ENCODE results near the gene ANXA2.
"Not testable (repeated sequence)": the region's sequence is repeated elsewhere in the genome, so short reads cannot be mapped to it uniquely, and the experiment has no call there.

Gene ANXA2

DNA sequence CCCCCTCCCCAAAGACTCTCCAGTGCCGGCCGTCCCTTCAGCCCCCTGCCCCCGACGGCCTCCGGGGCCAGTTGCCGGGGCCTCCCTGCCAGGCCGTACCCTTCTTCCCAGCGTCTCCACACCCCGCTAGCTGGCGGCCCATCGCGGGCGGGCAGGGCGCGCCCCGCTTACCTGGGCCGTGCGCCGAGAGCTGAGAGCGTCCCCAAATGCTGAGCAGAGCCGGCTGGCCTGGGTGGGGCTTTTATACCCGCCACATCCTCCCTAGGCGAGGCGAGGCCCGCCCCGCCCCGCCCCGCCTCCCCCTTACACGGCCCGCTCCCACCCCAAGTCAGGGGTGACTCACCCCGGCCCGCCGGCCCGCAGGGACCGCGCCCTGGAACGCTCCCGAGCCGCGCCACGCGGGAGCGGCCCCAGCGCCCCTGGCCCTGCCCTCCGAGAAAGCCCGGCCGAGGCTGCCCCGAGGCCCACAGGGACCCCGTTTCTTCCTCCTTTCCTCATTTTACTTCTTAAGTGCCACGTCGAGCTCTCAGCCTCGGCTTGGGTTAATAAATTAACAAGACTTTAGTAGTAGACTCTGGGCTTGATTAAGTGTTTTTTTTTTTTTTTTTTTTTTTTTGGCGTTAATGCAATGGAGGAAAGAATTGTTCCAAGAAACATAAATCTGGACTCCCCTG is at the start of gene ANXA2:
Gene ANXA2 (minus strand): TSS at position 215 of the 674 bp plus-strand sequence. CDS start 11,911 bp downstream, outside the sequence.
- DNase-seq (ENCODE audit: low read depth): peak; percentile 78

DNA sequence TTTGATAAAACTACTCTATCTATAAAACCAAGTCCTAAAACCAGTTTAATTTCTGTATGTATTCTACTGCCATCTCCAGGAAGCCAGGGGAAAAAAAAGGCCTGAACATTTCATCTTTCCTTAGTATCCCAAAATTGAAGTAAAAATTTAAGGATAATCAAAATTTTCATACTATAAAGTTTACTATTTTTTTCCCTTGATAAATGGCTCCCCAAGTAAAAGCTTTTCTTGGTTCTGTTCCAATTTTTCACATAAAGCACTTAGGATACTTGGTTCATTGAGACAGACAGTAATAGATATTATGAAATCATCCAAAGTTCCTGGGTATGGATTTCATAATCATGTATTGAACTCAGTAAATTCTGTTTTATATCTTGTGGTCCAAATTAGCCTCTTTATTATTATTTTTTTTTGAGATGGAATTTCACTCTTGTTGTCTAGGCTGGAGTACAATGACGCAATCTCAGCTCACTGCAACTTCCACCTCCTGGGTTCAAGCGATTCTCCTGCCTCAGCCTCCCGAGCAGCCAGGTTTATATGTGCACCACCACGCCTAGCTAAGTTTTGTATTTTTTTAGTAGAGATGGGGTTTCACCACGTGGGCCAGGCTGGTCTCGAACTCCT is 46.6 kb upstream of the ANXA2 start:
- DNase-seq (ENCODE audit: low read depth): no peak

DNA sequence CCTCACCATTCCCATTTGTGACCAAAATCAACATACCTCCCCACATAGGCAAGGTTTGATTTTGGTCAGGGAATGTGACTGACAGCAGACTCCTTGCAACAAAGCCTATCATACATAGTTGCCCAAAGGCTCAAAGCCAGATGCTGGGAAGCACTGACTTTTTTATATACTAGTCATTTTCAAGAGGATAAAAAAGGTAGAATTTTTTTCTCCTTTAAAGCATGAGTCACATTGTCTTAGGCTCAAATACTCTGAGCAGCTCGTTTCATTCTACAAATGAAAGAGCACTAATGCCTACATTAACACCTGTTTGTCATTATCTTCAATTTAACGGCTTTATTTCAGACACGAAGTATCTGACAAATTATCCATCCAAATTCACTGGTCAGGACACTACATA is 45.0 kb upstream of the ANXA2 start:
- no peak for DNase-seq (ENCODE audit: low read depth)

DNA sequence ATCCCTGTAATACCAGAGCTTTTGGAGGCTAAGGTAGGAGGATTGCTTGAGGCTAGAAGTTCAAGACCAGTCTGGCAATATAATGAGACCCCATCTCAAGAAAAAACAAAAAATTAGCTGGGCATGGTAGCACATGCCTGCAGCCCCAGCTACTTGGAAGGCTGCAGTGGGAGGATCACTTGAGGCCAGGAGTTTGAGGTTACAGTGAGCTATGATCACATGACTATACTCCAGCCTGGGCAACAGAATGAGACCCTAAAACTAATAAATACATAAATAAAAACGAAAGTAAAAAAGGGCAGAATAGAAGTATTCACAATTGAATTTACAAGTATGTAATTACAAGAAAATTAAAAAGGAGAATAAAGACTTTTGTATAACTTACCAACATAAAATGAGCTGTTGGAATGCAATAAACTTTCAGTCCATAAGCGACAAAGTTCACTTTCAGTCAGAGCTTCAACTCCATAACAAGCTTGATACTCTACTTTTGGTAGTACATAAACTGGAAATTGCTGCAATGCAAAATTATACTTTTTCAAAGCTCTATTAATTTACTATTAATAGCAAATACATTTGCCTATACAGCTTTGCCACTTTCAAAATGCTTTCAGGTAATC is 44.4 kb upstream of the ANXA2 start:
- DNase-seq (ENCODE audit: low read depth): no peak

DNA sequence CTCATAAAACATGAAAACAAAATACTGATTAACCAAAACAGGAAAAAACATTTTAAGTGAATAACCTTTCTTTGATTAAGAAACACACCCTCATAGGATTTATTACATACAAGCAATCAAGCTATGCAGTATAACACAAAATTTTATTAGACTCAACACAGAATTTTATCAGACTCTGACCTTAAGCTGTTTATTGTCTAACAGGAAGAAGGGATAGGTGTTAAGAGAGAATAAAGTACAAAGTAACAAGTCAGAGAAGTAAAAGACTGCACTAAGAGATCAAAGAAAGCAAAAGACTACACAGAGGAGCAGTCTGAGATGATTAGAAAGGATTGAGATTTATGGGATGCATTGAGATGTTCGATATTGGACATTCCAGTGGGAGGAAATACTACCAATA is 43.5 kb upstream of the ANXA2 start:
- no peak for DNase-seq (ENCODE audit: low read depth)

DNA sequence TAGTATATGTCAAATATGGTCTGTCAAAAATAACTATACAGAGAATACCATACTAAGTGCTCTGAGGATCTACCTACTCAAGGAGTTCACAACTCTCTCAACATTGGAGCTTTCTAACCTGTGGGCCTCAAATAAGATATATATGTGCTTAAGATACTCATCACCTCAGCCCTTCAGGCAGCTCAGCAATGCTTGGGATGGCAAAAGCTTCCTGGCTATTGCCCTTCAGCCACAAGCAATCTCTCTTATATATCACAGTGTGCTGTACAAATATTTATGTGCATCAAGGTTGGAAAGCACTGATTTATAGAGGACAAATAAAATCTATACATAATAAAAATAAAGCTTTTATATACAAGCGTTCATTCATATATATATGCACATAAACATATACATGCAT is 40.9 kb upstream of the ANXA2 start:
- no peak for DNase-seq (ENCODE audit: low read depth)

DNA sequence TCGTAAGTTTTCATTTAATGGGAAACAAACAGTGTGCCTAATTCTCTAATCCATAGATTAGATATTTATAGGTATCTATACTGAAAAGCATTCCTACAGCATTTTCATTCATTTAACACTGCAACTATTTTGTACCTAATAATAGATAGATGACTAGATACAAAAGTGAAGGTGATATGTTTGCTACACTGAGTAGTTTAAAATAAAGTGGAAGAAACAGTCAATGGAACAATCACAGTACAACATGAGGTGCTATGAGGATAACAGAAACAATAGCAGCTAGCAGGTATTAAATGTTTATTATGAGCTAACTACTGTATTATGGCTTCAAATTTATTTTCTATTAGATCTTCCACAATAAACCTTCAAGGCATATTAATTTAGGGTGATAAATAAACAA is 31.1 kb upstream of the ANXA2 start:
- DNase-seq (ENCODE audit: low read depth): no peak

DNA sequence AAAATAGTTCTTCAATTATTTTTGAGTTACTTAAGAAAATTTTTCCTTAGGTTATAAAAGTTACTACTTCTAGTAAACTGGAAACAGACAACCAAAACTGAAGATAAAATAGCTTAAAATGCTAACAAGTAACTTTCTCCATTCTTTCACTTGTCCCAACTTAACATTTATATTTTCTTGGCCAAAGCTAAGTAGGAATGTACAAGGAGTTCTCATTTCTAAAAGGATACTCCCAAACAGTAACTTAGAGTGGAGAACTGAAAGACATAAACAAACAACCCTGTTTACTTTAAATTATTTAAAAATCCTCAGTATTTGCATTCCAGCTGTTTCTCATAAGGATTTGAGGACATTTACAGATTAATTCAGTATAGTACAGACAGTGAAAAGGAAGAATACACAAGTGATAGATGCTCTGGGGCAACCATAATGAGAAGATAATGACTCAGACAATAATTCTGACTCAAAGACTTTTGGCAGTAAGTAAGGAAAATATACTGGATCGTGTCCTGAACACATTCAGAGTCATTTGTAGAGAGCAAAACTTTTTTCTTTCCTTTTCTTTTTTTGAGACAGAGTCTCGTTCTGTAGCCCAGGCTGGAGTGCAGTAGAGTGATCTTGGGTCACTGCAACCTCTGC is 29.2 kb upstream of the ANXA2 start:
- DNase-seq (ENCODE audit: low read depth): no peak

DNA sequence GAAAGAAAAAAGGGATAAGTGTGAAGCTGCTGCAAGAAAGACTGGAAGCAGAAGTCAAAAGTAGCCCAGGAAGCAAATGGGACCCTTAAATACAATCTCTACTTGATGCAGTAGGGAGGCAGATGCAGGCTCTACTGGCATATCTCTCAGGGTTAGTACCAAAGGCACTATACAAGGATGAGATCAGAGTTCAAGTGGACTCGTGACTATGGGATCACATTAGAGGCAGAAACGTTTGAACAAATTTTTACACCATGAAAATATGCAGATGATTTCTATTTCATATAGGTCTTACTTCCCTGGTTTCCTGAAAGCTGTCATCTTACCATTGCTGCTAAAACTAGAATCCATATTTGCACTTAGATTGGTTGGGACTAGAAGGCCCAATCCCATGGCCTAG is 27.7 kb upstream of the ANXA2 start:
- no peak for DNase-seq (ENCODE audit: low read depth)

DNA sequence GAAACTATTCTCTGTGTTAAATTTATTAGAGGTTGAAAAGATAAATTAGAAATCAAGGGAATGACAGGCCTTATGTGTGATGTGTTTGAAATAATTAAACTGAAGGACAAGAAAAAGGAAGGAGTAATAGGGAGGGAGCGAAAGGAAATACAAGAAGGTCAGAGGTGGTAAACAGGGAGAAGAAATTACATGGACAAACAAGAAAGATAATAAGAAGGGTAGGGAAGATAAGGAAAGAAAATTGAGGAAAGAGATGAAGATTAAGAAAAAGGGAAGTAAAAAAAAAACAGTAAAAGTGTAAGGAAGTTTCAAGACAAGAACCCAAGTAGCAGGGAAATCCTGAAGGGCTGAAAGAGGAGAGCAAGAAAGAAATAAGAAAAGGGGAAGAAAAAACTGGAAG is 26.2 kb upstream of the ANXA2 start:
- DNase-seq (ENCODE audit: low read depth): no peak

DNA sequence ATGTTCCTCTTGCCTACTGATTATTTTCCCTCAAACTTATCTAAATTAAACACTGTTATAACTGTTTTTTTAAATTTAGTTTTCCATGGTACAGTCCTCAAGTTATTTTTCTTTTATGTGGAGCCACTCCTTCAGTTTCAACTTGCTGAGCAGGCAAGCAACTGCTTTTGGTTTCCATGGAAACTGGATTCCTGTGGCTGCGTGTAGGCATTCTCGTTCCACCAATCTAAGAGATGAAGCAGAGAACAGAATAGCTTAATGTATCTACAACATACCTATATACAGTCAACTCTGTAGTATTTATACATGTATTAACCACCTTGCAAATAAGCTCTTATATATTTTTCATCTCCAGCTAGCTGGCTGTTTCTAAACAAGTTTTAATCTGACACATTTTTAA is 25.8 kb upstream of the ANXA2 start:
- no peak for DNase-seq (ENCODE audit: low read depth)

DNA sequence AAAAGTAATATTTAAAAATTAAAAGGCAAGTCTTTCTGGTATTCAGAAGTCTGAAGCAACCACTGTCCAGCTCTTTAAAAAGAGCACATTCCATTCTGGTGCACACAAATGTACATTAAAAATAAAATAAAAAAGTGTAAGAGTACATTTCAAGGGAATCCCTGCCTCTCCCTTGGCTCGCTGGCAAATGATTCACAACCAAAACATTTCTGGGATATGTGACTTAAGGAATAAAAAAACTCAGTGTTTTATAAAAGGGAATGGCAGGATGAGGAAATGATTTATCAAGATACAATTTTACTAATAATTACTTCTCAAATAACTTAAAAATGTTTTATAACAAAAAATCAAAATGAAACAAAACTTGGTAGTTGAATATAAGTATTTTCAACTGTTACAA is 23.8 kb upstream of the ANXA2 start:
- DNase-seq (ENCODE audit: low read depth): no peak

DNA sequence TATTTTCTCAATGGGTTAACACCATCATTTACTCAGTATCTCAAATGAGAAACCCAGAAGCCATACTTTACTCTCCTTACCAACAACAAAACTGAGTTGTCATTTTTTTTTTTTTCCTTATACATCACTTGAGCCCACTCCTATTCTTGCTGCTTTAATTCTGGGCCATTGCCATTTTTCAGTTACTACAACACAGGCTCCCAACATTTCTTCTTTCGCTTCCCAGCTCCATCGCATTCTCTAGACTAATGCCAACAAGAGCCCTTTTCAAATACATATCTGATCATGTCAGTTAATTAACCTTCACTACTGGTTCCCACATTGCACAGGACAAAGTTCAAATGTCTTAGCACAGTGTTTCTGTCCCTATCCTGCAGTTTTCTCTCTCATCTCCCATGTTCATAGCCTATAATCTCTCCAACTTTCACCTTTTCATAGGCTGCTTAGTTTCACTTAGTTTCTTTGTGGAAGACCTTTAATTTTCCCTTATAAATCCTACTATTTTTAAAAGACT is 22.5 kb upstream of the ANXA2 start:
- no peak for DNase-seq (ENCODE audit: low read depth)

DNA sequence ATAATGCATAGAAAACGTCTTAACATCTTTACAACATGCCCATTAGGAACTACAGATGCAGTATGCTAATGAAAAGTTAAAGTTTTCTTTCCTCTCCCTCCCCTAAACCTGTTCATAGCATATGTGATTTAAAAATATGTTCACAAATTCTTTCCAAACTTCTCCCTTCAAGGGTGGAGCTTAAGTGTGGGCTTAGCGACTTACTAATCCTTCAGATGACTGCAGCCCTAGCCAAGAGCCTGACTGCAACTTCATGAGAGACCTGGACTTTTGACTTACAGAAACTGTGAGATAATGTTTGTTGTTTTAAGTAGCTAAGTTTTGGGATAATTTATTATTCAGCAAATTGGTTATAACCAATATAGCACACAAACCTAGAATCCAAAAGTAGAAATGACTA is 22.0 kb upstream of the ANXA2 start:
- no peak for DNase-seq (ENCODE audit: low read depth)

DNA sequence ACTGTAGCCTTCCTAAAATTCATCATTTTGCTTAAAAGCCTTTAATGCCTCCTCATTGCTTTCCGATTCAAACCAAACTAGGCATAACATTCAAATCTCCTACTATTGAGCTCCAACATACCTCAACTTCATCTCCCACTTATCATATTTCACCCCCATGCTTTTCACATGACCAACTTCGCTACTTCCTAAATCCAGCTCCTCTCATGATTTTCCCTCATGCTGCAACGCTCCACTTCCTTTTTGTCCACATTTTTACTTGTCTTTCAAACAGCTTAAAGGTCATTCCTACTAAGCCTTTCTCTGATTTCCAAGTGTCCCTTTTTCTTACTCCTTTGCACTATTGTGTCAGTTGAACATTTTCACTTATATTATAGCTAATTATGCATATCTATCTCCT is 20.3 kb upstream of the ANXA2 start:
- no peak for DNase-seq (ENCODE audit: low read depth)

DNA sequence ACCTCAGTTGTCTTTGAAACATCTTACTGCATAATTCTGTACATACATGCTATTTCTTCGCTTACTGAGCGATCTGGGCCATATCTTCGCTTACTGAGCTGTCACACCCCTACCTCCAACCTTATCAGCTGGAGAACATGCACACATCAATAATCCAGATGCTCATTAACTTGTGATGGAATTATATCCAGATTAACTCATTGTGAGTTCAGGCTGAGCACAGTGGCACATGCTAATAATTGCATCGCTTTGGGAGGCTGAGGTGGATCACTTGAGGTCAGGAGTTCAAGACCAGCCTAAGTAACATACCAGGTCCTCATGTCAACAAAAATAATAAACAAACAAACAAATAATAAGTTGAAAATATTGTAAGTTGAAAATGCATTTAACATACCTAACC is 19.3 kb upstream of the ANXA2 start:
- no peak for DNase-seq (ENCODE audit: low read depth)

DNA sequence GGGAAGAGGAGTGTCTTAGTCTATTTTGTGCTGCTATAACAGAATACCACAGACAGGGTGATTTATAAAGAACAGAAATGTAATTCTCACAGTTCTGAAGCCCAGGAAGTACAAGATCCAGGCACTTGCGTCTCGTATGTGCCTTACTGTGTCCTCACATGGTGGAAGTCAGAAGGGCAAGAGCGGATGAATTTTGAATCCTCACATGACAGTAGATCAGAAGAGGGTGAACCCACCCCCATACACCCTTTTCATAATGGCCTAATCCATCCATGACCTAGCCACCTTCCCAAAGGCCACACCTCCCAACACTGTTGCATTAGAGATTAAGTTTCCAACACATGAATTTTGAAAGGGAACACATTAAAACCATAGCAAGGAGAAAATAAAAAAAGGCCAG is 18.7 kb upstream of the ANXA2 start:
- no peak for DNase-seq (ENCODE audit: low read depth)

DNA sequence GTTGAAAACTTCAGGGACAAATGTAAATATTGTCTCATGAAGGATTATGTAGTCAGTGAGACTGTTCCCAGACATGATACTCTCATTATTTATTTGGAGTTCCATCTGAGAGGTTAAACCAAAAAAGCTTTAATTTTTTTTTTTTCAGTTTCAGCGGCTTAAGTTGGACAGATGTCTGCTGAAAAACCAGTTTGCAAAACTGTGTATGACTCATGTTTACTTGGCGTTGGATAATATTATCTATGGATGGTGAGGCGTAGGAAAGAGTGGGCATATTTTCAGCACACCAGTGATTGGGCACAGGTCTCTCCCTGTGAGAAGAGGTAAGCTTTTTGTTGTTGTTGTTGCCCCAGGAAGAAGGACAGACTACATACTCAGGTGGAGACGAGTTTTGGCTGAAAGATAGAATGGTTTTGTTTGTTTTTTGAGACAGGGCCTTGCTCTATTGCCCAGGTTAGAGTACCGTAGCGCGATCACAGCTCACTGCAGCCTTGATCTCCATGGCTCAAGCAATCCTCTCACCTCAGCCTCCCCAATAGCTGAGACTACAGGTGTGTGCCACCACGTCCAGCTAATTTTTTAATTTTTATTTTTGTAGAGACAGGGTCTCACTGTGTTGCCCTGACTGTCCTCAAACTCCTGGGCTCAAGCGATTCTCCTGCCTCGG is 16.4 kb upstream of the ANXA2 start:
- DNase-seq (ENCODE audit: low read depth): no peak

DNA sequence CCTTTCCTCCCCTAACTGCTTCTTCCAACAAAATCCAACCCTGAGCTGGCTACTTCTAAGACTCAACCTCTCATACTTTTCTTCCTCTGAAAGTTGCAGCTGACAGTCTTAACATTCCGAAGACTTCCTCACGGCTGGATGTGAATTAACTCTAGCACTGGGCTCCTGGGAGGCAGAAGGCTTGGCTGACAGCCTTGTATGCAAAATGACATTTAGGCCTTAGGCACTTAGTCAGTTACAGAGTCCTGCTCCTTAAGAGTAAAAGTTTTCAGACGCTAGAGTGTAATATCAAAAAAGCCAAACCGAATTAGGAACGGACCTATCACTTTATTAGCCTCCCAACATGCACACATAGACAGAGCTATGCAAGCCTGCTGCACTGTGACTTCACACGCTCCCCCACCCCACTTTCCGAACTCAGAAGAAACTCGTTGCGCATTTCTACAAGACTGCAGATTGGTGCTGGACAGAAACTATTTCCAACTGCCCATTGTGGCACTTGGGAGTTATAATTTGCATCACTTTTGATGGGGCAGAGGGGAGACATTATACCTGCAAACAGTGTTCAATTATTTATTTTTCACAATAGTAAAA is 15.5 kb upstream of the ANXA2 start:
- no peak for DNase-seq (ENCODE audit: low read depth)

DNA sequence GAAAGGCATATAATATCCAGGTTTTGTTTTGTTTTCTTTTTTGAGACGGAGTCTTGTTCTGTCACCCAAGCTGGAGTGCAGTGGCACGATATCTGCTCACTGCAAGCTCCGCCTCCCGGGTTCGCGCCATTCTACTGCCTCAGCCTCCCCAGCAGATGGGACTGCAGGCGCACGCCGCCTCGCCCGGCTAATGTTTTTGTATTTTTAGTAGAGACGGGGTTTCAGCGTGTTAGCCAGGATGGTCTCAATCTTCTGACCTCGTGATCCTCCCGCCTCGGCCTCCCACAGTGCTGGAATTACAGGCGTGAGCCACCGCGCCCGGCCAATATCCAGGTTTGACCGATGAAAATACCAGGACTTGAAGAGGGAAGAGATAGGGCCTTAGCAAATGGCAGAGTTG is 15.0 kb upstream of the ANXA2 start:
- not testable (repeated sequence) for DNase-seq (ENCODE audit: low read depth)

DNA sequence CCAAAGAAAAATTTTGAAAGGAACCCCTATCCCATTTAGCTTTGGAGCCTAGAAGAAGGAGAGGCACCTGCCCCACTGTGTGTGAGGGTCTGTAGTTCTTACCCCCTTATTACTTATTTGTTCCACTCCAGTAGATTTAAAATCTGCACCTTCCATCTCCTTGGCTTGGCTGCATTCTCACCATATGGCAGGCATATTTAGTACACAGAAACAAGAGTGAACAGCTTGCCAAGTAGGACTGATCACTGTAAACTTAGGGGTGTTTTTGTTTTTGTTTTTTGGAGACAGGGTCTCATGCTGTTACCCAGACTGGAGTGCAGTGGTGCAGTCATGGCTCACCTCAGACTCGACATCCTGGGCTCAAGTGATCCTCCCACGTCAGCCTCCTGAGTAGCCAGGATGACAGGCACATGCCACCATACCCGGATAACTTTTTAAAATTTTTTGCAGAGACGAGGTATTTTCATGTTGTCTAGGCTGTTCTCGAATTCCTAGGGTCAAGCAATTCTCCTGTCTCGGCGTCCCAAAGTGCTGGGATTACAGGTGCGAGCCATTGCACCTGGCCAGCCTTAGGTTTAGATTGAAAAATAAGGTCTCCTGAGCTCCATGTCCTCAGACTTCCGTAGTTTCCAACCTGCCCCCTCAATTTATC is 14.1 kb upstream of the ANXA2 start:
- DNase-seq (ENCODE audit: low read depth): no peak

DNA sequence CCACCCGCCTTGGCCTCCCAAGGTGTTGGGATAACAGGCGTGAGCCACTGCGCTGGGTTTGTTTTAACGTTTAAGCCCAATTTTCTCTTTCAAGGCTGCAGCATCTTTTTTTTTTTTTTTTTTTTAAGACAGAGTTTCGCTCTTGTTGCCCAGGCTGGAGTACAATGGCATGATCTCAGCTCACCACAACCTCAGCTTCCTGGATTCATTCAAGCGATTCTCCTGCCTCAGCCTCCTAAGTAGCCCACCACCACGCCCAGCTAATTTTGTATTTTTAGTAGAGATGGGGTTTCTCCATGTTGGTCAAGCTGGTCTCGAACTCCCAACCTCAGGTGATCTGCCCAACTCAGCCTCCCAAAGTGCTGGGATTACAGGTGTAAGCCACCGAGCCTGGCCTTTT is 12.6 kb upstream of the ANXA2 start:
- not testable (repeated sequence) for DNase-seq (ENCODE audit: low read depth)

Measured in activated T-cell treated with anti-CD3 and anti-CD28 coated beads for 48 hours (primary cell).